Measurements from ENCODE around the gene PTPRM.

Gene PTPRM

DNA sequence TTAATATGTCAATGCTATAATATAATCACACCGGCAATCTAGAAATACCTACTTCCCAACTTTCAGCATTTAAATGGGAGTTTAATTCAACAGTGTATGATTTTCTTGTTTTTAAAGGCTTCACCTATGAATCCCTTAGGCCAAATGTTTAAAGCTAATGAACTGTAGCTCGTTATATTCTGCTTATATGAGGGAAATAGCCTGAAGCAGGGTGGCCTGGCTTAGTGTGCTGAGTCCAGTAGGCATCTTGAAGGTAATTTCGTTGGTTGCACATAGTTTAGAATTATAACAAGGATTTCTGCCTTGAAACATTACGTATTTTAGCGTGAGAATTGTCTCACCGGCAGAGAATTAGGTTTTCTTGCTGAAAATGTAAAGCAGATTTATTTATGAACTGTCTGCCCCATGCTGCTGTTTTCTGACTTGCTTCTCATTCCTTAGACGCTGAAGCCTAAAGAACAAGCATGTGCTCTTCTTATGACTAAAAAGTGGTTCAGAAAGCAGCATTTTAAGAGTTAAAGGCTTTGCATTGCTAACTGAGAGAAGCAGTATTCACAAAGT lies 608.5 kb downstream of the PTPRM start:
- DNase-seq (ENCODE audit: low read depth), result no peak

DNA sequence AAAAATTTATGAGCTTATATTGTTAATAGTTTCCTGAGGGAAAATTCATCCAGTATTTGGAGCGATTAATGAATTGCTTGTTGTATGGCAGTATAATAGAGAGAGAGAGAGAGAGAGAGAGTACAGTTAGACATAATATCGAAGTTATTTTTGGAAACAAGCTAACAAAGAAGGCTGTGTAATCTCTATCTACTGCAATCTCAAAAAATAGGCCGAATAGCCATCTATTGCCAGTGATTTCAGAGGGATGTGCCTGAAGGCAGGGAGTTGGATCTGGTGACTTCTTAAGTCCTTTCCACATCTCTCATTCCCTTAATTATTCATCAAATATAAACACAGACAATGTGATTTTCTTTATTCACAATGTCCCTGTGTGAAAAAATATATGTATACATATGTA lies 609.0 kb downstream of the PTPRM start:
- DNase-seq (ENCODE audit: low read depth), result no peak

DNA sequence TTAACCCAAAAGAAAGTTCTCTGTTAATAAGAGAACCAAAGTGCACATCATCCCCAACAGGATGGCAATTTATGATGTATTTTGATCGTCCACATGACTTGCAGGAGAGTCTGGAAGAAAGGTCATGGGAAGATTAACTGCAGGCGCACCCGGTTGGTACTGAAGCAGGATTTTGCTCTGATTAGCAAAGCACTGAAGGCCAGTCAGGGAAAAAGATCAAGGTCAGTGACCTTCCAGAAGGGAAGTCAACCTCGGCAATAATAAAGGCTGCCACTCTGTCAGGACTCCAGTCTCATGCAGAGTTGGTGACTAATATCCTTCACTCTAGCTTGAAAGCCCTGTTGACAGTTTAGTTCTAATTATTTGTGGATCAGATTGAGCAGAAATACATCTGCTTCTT lies 609.4 kb downstream of the PTPRM start:
- no peak for DNase-seq (ENCODE audit: low read depth)

DNA sequence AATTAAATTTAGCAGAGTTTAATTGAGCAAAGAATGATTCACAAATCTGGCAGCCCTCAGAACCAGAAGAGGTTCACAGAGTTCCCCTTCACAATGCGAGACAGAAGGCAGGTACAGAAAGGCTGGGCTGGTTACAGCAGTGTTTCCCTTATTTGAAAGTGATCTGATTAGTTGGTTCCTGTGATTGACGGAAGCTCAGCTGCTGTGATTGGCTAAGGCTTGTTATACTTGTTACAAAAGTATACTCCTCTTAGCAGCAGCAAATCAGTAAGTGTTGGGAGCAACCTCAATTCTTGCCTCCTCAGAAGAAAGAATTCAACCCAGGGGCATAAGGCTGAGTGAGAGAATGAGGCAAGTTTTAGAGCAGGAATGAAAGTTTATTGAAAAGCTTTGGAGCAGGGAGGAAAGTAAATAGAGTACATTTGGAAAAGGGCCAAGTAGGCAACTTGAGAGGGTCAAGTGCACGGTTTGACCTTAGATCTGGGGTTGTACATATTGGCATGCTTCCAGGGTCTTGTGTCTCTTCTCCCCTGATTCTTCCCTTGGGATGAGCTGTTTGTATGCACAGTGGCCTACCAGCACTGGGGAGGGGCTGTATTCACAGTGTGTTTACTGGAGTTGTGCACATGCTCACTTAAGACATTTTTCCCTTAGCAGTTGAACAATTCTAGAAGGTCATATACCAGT lies 610.4 kb downstream of the PTPRM start:
- no peak for DNase-seq (ENCODE audit: low read depth)

DNA sequence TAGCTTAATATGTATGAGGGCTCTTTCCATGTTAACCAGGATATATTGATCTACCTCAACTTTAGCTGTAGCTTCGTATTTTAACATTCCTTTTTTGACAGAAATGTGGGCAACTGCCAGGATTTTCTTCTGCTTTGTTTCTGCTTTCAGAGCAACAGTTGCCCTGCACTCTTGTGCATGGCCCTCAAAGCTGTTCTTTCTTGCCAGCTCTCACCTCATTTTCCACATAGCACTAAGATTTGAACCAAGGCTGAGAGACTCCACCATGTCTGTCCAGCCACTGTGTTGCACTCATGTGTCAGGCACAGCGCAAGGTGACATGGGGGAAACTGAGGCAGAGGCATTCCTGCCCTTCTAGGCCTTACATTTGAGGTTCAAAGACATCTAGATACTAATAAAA lies 619.3 kb downstream of the PTPRM start:
- no peak for DNase-seq (ENCODE audit: low read depth)

DNA sequence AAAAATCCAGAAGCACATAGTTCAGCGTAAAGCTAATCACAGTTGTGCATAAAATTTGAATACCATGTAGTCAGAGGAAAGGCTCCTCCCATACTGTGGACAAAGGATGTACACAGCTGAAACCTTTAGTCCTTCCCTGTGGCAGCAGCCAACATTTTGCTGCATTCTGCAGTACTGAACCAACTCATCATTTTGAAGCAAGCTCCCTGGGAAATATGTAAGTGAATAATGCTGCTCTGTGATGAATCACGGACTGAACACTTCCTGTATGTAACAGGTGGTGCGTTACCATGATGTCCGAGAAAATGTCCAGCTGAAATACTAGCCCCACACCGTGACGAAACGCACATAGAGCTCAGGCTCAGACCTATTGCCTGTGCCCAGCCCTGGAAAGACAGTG lies 621.1 kb downstream of the PTPRM start:
- DNase-seq (ENCODE audit: low read depth), result no peak

DNA sequence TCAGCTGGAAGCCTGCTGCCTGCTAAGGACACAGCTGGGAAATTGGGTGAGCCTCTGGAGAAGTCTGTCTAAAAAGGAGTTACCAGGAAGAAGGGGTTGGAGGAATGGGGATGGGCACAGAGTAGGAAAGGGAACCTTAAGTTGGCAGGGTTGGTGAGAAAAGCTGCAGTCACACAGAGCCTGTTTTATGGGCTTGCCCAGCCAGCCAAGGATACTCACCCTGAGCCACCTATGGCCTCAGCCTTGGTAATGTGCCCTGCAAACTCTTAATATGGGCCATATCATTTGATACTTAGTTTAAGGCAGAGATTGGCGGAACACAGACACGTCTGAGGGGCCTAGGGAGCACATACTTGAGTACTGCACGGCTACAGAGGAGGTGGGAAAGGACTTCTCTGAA lies 623.9 kb downstream of the PTPRM start:
- DNase-seq (ENCODE audit: low read depth), result no peak

DNA sequence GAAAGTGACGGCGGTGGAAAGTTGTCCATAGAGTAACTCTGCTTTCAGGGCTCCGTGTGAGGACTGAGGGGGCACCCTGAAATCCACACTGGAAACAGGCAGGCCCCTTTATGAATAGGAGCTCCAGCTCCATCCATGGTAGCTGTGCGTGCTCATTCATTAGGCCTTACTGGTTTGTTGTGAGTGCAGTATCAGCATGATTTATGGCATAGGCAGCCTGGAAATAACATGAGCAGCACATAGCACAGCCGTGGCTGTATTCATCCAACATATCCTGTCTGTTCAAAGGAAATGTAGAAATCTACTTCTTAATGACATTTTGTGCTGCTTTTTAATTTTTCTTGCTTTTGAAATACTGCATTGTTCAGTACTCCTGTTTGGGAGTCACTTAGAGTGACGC lies 627.3 kb downstream of the PTPRM start:
- DNase-seq (ENCODE audit: low read depth), result no peak

DNA sequence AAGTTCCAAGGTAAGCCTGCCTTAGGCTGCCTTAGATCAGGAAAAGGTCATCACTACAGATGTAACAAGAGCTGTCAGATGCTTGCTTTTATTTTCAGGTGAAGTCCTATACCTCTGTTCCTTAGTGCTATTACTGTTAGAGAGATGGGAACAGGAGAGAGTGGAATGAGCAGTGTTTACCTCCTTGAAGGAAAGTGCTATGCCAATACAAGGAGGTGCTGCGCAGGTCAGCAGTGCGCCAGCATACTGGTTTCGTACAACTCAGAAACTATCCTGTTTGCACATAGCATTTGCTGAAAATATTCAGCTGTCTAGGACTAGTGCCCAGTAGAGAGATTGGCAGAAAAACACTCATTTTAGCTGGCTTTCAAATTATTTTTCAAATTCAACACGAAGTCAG lies 629.1 kb downstream of the PTPRM start:
- DNase-seq (ENCODE audit: low read depth), result no peak

DNA sequence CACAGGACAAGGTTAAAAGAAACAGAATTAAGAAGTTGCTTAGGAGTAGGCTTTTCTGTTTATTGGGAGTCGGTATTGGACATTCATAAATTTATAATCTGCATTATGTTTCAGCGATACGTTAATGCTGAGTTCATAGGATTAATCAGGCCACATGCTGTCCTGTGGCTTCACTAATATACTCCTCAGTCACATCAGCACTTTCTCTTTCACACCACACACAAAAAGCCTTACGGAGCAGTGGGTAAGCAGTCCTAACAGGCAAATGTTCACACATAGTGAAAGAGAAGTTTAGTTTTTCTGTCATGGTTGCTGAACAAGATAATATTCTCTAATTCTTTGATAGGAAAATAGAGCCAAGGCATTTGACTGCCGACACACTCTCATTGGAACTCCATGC lies 630.4 kb downstream of the PTPRM start:
- no peak for DNase-seq (ENCODE audit: low read depth)

DNA sequence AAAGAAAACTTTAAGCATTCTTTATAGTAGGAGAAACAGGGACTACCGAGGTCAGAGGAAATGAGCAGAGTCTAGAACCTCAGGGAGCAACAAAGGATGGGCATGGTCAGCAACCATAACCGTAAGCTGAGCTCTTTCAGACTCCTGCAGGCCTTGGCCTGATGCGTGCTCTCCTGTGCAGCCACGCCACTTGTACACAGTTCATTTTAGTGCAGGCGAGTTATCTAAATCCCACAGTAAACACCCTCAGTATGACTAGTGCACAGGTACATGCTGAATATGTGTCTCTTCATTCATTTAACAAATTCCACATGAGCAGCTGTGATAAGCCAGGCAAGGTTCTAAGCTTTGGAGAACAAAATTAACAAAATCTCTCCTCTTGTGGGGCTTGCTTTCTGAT lies 640.9 kb downstream of the PTPRM start:
- DNase-seq (ENCODE audit: low read depth), result no peak

DNA sequence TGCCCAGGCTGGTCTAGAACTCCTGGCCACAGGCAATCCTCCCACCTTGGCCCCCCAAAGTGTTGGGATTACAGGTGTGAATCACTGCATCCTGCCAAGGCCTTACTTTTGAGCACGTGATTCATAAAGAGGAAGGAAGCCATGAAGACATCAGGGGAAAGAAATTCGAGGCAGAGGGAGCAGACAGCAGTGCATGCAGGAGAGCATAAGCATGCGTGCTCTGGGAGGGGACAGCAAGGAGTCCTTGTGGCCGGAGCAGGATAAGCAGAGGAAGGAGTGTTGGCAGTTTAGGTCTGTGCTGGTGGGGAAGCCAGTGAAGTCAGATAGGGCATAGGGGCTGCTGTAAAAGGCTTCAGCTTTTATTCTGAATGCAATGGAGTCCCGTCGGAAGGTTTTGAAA lies 641.6 kb downstream of the PTPRM start:
- DNase-seq (ENCODE audit: low read depth), result no peak

DNA sequence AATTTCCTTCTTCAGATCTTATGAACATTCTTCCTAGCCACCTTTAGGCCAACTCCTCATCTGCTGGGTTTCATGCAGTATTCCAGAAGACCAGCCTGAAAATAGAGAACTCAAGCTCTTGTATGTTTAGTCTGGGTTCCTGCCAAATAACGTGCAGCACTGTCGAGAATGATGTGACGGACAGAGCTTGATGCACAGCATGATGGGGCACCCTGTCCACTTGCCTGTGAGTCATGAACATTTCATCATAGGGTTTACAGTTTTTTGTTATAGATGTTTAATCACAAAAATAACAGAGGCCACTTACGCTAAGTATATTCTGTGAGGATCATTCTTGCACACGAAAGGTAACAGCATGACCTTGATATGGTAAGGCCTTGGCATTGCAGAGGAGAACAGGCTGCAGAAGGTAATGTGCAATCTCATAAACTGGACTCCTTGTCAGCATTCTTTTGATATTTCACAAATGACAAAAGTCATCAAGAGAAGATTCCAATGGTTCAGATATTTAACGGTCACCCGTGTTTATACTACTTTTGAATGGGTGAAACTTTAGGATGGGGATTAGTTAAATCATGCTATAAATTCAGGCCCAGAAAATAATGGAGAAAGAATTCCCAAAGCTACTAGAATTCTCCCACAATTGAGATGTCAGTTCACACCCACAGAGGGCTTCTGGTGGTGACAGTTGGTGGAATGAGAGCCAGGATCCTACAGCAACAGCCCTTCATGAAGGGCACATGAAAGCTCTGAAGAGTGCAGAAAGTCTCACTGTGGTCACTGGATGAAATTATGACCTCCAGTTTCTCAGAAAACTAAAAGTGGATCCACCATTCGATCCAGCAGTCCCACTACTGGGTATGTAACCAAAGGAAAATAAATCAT lies 646.0 kb downstream of the PTPRM start:
- no peak for DNase-seq (ENCODE audit: low read depth)

DNA sequence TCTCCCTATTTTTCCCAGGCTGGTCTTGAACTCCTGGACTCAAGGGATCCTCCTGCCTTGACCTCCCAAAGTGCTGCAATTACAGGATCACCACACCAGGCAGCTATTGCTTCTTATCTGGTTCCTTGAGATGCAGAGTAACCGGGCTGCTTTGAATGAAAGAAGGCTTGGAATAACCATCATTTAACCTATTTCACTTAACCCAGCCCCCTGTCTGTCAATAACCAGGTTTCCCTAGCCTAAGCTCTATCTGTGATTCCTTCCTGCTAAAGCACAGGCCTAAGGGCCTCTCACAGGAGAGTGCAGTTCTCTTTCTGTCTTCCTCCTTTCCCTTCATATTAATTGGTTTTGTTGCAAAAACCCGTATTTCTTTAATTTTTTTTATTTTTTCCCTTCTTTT lies 648.6 kb downstream of the PTPRM start:
- no peak for DNase-seq (ENCODE audit: low read depth)

DNA sequence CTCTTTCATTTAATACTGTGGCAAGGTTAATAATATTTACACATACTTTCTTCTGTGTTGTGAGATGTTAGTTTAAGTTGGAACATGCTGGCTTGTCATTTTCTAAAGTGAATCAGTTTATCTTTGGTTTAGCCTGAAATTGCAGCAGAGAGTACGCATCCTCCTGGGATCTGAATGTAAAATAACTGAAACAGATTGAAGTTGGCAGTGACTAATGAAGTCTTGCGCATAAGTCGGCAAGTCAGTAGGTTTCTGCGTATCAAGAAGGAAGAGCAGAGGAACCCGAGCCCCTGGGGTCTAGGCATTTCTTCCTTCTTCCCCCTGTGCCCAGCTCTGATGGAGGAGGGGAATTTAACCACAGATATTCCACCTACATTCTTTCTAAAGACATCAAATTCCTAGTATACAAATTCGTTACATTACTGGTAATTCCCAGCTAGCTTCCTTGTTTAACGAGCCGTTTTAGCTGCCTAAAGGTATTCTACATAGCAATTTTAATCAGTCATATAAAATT lies 650.0 kb downstream of the PTPRM start:
- DNase-seq (ENCODE audit: low read depth), result no peak

DNA sequence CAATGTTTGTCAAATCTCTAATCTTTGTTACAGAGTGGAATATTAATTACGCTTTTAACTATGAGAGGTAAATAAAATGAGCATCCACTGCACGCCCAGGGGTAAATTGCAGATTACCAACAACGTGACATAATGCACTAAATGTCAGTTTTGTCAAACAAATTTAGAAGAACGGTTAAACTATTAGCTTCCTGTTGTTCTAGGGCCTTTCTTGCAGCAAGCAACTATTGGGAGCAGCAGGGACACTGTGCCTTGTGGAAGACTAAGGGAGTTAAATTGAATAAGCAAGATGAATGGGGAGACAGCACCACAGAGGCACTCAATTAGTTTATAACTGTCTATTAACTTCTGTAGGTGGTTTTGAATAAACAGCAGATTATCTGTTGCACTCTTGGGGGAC lies 651.1 kb downstream of the PTPRM start:
- DNase-seq (ENCODE audit: low read depth), result no peak

DNA sequence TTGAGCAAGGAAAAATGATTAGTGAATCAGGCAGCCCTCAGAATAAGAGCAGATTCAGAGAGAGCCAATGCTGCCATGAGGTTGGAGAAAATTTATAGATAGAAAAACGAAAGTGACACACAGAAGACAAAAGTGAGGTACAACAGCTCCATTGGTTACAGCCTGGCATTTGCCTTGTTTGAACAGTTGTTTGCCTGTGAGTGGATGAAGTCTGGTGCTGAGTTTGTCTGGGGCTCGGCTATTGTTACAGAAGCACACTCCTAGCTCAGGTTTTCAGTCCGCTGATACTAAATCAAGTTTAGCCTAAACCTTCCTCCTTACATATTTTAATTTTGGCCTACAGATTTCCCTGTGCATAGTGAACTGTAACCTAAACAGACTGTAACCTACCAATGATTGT lies 654.3 kb downstream of the PTPRM start:
- no peak for DNase-seq (ENCODE audit: low read depth)

DNA sequence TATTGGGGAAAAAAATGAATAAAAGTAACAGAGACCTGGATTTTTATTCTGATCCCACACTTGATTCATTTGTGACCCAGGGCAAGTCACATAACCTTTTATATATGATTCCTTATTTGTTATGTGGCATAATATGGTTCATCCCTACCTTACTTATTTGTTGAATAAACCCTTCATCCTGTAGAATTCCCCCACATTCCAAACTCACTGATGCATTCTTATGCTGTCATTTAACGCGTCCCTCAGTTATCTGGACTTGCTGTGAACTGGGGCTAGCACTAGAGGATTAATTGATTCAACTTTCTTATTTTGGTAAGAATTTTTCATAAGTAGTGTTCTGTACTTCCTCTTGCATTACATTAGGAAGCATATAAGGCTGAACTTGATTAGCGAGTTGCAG lies 657.5 kb downstream of the PTPRM start:
- no peak for DNase-seq (ENCODE audit: low read depth)

DNA sequence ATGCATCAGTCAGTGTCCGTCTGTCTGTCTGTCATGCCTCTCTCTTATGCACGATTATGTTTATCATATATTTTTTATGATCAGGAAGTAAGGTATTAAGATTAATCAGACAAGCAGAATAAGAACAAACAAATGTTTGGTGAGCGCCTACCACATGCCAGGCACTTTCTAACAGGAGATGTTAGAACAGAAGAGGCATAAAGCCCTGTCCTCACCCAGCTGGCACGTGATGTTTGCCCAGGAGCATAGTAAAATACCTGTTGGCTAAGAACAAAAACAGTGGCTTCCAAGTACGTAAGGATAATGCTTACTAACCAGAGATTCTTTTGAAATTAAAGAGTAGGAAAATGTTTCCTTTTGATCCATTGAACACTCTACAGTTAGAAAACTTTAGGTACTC lies 661.9 kb downstream of the PTPRM start:
- DNase-seq (ENCODE audit: low read depth), result no peak

DNA sequence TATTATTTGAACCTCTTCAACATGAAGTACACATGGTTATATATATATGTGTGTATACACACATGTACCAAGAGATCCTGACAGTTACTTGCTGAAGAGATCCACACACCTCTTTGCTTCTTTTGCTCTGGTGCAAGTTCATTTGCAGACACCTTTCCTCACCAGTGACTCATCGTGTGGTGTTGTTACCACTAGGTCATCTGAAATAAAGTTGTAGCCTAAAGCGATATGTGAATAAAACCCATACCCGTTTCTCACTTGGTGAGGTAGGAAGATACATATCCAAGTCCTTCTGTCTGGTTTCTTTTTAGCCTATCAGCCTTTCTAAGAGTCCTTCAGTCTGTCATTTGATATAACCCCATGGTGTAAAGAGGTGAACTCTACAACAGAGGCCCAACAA lies 662.7 kb downstream of the PTPRM start:
- DNase-seq (ENCODE audit: low read depth), result no peak

DNA sequence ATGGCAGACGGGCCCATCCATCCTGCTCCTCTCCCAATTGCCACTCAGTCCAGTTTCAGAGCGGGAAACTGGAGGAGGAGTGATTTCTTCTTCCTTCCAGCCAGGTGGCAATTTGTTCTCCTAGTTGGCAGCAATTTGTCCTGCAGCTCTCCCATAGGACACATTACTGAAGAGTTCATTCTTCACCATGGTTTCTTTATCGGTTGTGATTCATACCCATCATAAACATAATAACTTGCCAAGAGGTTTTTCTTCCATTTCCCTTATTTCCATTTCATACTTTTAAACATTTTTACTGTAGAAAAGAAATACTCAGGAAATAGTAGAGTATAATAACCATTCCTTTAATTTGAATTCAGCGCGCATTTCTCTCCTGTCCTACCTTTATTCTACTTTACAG lies 664.2 kb downstream of the PTPRM start:
- DNase-seq (ENCODE audit: low read depth), result no peak

DNA sequence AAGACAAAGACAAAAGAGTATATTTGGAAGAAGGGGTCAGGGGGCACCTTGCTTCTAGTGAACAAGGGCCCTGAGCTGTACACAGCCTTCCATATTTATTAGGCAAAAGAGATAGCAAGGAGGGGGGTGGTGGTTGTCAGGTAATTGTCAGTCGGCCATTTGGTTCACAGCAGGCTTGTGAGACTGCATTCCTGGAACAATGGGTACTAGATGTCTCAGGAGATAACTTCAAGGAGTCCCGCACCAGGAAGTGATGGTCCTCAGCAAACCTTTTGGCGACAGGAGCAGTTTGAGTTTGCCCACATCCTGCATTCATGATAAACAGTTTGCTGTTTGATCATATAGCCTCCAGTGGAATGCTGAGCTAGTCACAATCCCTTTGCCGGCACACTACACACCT lies 665.7 kb downstream of the PTPRM start:
- no peak for DNase-seq (ENCODE audit: low read depth)

DNA sequence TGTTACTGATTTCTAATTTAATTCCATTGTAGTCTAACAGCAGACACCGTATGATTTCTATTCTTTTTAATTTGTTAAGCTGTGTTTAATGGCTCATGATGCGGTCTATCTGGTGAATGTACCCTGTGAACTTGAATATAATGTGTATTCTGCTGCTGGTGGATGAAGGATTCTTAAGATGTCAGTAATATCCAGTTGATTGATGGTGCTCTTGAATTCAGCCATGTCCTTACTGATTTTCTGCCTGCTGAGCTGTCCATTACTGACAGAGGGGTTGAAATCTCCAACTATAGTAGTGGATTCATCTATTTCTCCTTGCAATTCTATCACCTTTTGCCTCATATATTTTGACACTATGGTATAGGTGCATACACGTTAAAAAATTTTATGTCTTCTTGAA lies 668.8 kb downstream of the PTPRM start:
- no peak for DNase-seq (ENCODE audit: low read depth)

Data from stimulated activated CD4-positive, alpha-beta T cell treated with anti-CD3 and anti-CD28 coated beads, Interleukin-2, amount 100 ng/mL, for 4 hours (primary cell).